Type B pancreatic cell (in vitro differentiated cells): ENCODE data around the gene ANXA2. TPM values are rescaled to one million over a fixed set of nuclear protein-coding genes. Genes with fewer than 3 reads are reported as not detected.
"Not testable (repeated sequence)": the region's sequence is repeated elsewhere in the genome, so short reads cannot be mapped to it uniquely, and the experiment has no call there.

ENCODE experiments used
- DNase-seq: peaks from one replicate; pipeline ENCODE4 v3.0.0; 2021; ENCODE audit warnings: mixed read lengths; ENCODE audit not compliant: unreplicated experiment; ENCODE audit errors: extremely low spot score
- H3K27ac Mint-ChIP-seq: 2 replicates; pipeline ENCODE4 v1.8.0; 2021; ENCODE audit warnings: mild to moderate bottlenecking, mixed read lengths
- H3K27me3 Mint-ChIP-seq: 2 replicates; pipeline ENCODE4 v1.8.0; 2021; ENCODE audit warnings: mixed read lengths
- H3K36me3 Mint-ChIP-seq: 2 replicates; pipeline ENCODE4 v1.8.0; 2021; ENCODE audit warnings: mixed read lengths
- H3K4me1 Mint-ChIP-seq: one replicate; pipeline ENCODE4 v1.8.0; 2021; ENCODE audit warnings: mixed read lengths; ENCODE audit not compliant: unreplicated experiment
- H3K4me3 Mint-ChIP-seq: 2 replicates; pipeline ENCODE4 v1.8.0; 2021; ENCODE audit warnings: mild to moderate bottlenecking, mixed read lengths
- H3K9me3 Mint-ChIP-seq: 2 replicates; pipeline ENCODE4 v1.8.0; 2021; ENCODE audit warnings: mixed read lengths
- CTCF ChIP-seq: fragments of 200-600 bp; sonication (generic); conservative IDR thresholded peaks from 2 replicates; pipeline ENCODE4 v1.5.0; 2021; ENCODE audit warnings: antibody characterized with exemption, mild to moderate bottlenecking
- total RNA-seq: library from RNA; stranded (reverse); gene quantifications from 2 replicates; pipeline ENCODE4 v1.2.1, GENCODE V29; 2021; ENCODE audit warnings: low replicate concordance

Gene ANXA2
- total RNA-seq, 1 donor from 2014 or later, result 493 TPM

- Mint-ChIP-seq H3K36me3 (peaks cover 4% of the 10 kb centered on the region), H3K4me3 (peak overlapping the region; percentile 42), H3K27ac (peak overlapping the region; percentile 68), H3K4me1 (peaks cover 12% of the 10 kb centered on the region), H3K9me3 (peaks cover 4% of the 10 kb centered on the region), H3K27me3 (no peaks in the 10 kb centered on the region)
- no peak for TF ChIP-seq CTCF
- no peak for DNase-seq
Observed at GRCh38 chr15:60414016-60414682, 16.4 kb upstream of the ANXA2 start.

GRCh38 chr15:60413231-60413824, 15.5 kb upstream of the ANXA2 start:
- no peak for TF ChIP-seq CTCF
- Mint-ChIP-seq H3K27ac (peak overlapping the region; percentile 69), H3K4me1 (peaks cover 16% of the 10 kb centered on the region), H3K9me3 (peaks cover 9% of the 10 kb centered on the region), H3K4me3 (peak overlapping the region; percentile 44), H3K27me3 (no peaks in the 10 kb centered on the region), H3K36me3 (peaks cover 4% of the 10 kb centered on the region)
- no peak for DNase-seq

- H3K36me3 Mint-ChIP-seq, DNase-seq, H3K9me3 Mint-ChIP-seq, H3K27me3 Mint-ChIP-seq: not testable (repeated sequence)
- H3K27ac Mint-ChIP-seq, result peak overlapping the region; percentile 69
- H3K4me1 Mint-ChIP-seq, result peaks cover 18% of the 10 kb centered on the region
- peak overlapping the region; percentile 44 for H3K4me3 Mint-ChIP-seq
Observed at GRCh38 chr15:60412807-60413206, 15.0 kb upstream of the ANXA2 start.

GRCh38 chr15:60411774-60412425, 14.1 kb upstream of the ANXA2 start:
- no peak for TF ChIP-seq CTCF
- no peak overlapping the region for H3K4me3 Mint-ChIP-seq
- no peak for DNase-seq

GRCh38 chr15:60410350-60410749, 12.6 kb upstream of the ANXA2 start:
- H3K4me1 Mint-ChIP-seq, result peaks cover 25% of the 10 kb centered on the region
- not testable (repeated sequence) for H3K27me3 Mint-ChIP-seq, DNase-seq, H3K9me3 Mint-ChIP-seq, H3K36me3 Mint-ChIP-seq, H3K4me3 Mint-ChIP-seq, H3K27ac Mint-ChIP-seq

More at GRCh38 chr15:60411774-60412425, 14.1 kb upstream of the ANXA2 start:
- peaks cover 19% of the 10 kb centered on the region for H3K4me1 Mint-ChIP-seq
- peaks cover 4% of the 10 kb centered on the region for H3K36me3 Mint-ChIP-seq
- no peaks in the 10 kb centered on the region for H3K27me3 Mint-ChIP-seq
- peaks cover 9% of the 10 kb centered on the region for H3K9me3 Mint-ChIP-seq
- H3K27ac Mint-ChIP-seq, result no peak overlapping the region

GRCh38 chr15:60408463-60408981, 10.7 kb upstream of the ANXA2 start:
- no peak for DNase-seq
- peak overlapping the region; percentile 80 for H3K27ac Mint-ChIP-seq
- H3K36me3 Mint-ChIP-seq, result no peaks in the 10 kb centered on the region
- peaks cover 19% of the 10 kb centered on the region for H3K4me1 Mint-ChIP-seq
- H3K9me3 Mint-ChIP-seq, result peaks cover 5% of the 10 kb centered on the region
- no peaks in the 10 kb centered on the region for H3K27me3 Mint-ChIP-seq
- H3K4me3 Mint-ChIP-seq, result peak overlapping the region; percentile 5
- no peak for TF ChIP-seq CTCF
